ENCODE results near the gene TMEM184A.

The TMEM184A gene

GRCh38 chr7:1546909-1547776, 8.9 kb downstream of the TMEM184A start:
- Histone ChIP-seq H3K9me3 (ENCODE audit: low read depth, low read length) (no peaks in the 10 kb centered on the region), H3K9ac (ENCODE audit: insufficient read length) (no peak overlapping the region), H3K4me3 (no peak overlapping the region), H3K27ac (no peak overlapping the region), H3K36me3 (ENCODE audit: insufficient read depth, low read length) (no peaks in the 10 kb centered on the region)
- TF ChIP-seq FOXP2 (optimal IDR thresholded peaks at IDR 0.05; ENCODE audit: control extremely low read depth, extremely low read length, insufficient read depth) (no peak), POLR2AphosphoS5 (IDR thresholded peaks at IDR 0.05; ENCODE audit: borderline replicate concordance, low read depth, low read length) (no peak), EZH2 (IDR thresholded peaks at IDR 0.05) (no peak)
- no peak for DNase-seq (ENCODE audit: low read depth, low spot score)

DNA sequence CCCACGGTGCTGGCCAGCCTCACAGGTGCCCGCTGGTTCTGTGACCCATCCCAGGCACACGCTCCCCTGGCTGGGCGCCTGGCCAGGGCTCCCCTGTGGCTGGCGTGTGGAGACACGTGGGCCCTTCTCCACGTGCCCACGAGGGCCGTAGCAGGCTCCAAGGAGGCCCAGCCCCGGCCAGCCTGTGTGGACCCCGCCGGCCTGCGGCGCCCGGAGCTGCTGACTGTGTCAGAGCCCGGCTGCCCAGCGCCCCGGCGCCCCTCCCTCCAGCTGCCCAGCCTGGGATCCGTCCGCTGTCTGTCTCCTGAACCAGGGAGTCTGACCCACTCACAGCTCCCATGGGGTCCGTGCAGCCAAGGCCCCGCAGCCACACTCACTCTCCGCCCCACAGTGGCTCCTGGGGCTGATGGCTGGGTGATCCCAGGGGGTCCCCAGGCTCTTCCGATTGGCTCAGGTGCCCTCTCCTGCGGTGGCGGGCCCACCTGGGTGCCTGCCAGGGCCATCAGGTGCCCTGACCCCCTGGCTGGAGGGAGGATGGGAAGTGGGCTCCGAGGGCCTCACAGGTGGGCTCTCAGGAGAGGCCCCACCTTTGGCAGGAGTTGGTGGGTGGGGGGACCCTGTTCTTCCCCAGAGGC, 9.6 kb downstream of the TMEM184A start:
- Histone ChIP-seq H3K36me3 (ENCODE audit: insufficient read depth, low read length) (no peaks in the 10 kb centered on the region; the same call in 1 of the 2 replicates), H3K9ac (ENCODE audit: insufficient read length) (no peak overlapping the region), H3K9me3 (ENCODE audit: low read depth, low read length) (no peaks in the 10 kb centered on the region), H3K27ac (no peak overlapping the region), H3K4me3 (no peak overlapping the region)
- DNase-seq (ENCODE audit: low read depth, low spot score): no peak
- TF ChIP-seq POLR2AphosphoS5 (IDR thresholded peaks at IDR 0.05; ENCODE audit: borderline replicate concordance, low read depth, low read length): no peak
- no peak for TF ChIP-seq FOXP2 (optimal IDR thresholded peaks at IDR 0.05; ENCODE audit: control extremely low read depth, extremely low read length, insufficient read depth)
- TF ChIP-seq EZH2 (IDR thresholded peaks at IDR 0.05): no peak

GRCh38 chr7:1545417-1546246, 10.4 kb downstream of the TMEM184A start:
- Histone ChIP-seq H3K9ac (ENCODE audit: insufficient read length) (no peak overlapping the region), H3K27ac (no peak overlapping the region)
- TF ChIP-seq FOXP2 (optimal IDR thresholded peaks at IDR 0.05; ENCODE audit: control extremely low read depth, extremely low read length, insufficient read depth): no peak
- no peak for TF ChIP-seq EZH2 (IDR thresholded peaks at IDR 0.05)
- no peak for TF ChIP-seq POLR2AphosphoS5 (IDR thresholded peaks at IDR 0.05; ENCODE audit: borderline replicate concordance, low read depth, low read length)

DNA sequence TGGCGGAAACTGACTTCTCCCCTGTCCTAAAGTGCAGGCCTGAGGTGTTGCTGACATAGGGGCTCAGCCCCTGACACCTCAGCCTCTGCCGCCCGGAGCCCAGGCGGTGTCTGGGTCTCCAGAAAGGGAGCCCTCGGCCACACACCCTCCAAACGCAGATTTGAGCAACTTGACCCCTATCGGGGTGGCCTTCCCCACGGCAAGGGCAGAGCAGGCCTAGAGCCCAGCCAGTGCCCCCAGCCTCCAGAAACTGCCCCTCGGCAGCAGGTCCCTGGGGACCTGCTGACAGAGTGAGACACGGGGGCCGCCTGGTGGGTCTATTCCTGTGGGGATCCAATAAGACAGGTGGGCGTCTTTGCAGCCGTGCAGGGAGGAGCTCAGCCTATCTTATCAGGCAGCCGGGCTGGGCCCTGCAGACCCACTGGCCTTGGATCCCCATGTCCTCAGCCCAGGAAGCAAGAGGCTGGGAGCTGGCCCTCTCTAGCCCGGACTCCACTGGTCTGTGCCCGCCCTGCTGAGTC, 11.0 kb downstream of the TMEM184A start:
- H3K4me3 ChIP-seq: no peak overlapping the region
- no peak overlapping the region for H3K9ac ChIP-seq (ENCODE audit: insufficient read length)
- H3K9me3 ChIP-seq (ENCODE audit: low read depth, low read length): no peaks in the 10 kb centered on the region

More at GRCh38 chr7:1545417-1546246, 10.4 kb downstream of the TMEM184A start:
- Histone ChIP-seq H3K36me3 (ENCODE audit: insufficient read depth, low read length) (no peaks in the 10 kb centered on the region; the same call in 1 of the 2 replicates), H3K4me3 (no peak overlapping the region), H3K9me3 (ENCODE audit: low read depth, low read length) (no peaks in the 10 kb centered on the region)
- no peak for DNase-seq (ENCODE audit: low read depth, low spot score)

DNA sequence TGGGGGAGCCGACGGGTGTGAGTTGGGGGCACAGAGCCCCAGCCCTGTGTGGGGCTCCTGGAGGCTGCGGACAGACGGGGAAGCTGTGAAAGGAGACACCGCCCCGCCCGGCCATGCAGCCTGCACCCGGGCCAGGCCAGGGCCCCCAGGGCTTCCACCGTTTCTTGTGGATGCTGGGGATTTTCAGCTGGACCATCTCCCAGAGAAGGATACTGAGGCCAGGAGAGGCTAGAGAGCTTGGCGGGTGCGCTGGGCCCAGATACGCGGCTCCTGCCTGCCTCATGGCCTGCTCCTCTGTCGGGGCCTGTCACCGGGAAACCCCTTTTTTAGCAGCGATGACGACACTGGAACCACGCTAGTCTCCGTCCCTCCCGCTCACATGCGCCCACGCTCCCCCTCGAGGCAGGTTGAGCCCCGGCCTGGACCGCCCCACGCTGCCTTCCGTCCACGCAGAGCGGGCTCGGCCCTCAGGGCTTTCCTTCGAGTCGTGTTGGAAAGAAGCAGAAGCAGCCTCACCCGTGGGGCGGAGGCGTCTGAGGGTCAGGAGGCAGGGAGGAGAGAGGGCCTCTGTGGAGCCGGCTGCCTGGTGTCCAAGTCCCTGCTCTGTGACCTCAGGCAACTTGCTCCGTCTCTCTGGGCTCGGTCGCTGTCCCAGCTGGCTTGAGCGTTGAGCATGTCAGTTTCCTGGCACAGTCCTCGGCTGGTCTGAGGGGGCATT, 11.7 kb downstream of the TMEM184A start:
- no peak for DNase-seq (ENCODE audit: low read depth, low spot score)
- H3K9ac ChIP-seq (ENCODE audit: insufficient read length): no peak overlapping the region
- H3K36me3 ChIP-seq (ENCODE audit: insufficient read depth, low read length): no peaks in the 10 kb centered on the region; the same call in 1 of the 2 replicates
- H3K27ac ChIP-seq: no peak overlapping the region
- no peaks in the 10 kb centered on the region for H3K9me3 ChIP-seq (ENCODE audit: low read depth, low read length)
- H3K4me3 ChIP-seq: no peak overlapping the region
- TF ChIP-seq POLR2AphosphoS5 (IDR thresholded peaks at IDR 0.05; ENCODE audit: borderline replicate concordance, low read depth, low read length): no peak
- no peak for TF ChIP-seq EZH2 (IDR thresholded peaks at IDR 0.05)
- TF ChIP-seq FOXP2 (optimal IDR thresholded peaks at IDR 0.05; ENCODE audit: control extremely low read depth, extremely low read length, insufficient read depth): no peak

More for the DNA sequence above, 11.0 kb downstream of the TMEM184A start:
- TF ChIP-seq EZH2 (IDR thresholded peaks at IDR 0.05): no peak
- no peak for DNase-seq (ENCODE audit: low read depth, low spot score)
- no peaks in the 10 kb centered on the region; the same call in 1 of the 2 replicates for H3K36me3 ChIP-seq (ENCODE audit: insufficient read depth, low read length)
- H3K27ac ChIP-seq: no peak overlapping the region

DNA sequence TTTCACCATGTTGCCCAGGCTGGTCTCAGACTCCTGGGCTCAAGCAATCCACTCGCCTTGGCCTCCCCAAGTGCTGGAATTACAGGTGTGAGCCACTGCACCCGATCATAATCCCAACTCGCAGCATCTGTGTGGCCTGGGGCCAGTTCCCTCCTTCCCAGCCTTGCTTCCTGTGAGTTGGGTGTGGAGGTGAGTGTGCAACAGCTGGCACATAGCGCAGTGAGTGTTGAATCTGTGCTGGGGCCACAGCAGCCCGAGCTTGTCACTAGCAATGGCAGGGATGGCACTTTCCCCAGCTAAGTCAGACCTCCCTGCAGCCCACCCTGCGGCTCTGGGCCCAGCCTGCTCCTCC, 12.2 kb downstream of the TMEM184A start:
- H3K9ac ChIP-seq (ENCODE audit: insufficient read length): no peak overlapping the region
- no peak overlapping the region for H3K27ac ChIP-seq
- TF ChIP-seq POLR2AphosphoS5 (IDR thresholded peaks at IDR 0.05; ENCODE audit: borderline replicate concordance, low read depth, low read length) (no peak), FOXP2 (optimal IDR thresholded peaks at IDR 0.05; ENCODE audit: control extremely low read depth, extremely low read length, insufficient read depth) (no peak), EZH2 (IDR thresholded peaks at IDR 0.05) (no peak)
- H3K9me3 ChIP-seq (ENCODE audit: low read depth, low read length): no peaks in the 10 kb centered on the region
- H3K4me3 ChIP-seq: no peak overlapping the region
- no peaks in the 10 kb centered on the region; the same call in 1 of the 2 replicates for H3K36me3 ChIP-seq (ENCODE audit: insufficient read depth, low read length)
- DNase-seq (ENCODE audit: low read depth, low spot score): no peak

GRCh38 chr7:1542841-1543747, 12.9 kb downstream of the TMEM184A start:
- Histone ChIP-seq H3K4me3 (no peak overlapping the region), H3K36me3 (ENCODE audit: insufficient read depth, low read length) (no peaks in the 10 kb centered on the region; the same call in 1 of the 2 replicates), H3K9ac (ENCODE audit: insufficient read length) (no peak overlapping the region), H3K27ac (no peak overlapping the region), H3K9me3 (ENCODE audit: low read depth, low read length) (no peaks in the 10 kb centered on the region)
- DNase-seq (ENCODE audit: low read depth, low spot score): no peak
- no peak for TF ChIP-seq POLR2AphosphoS5 (IDR thresholded peaks at IDR 0.05; ENCODE audit: borderline replicate concordance, low read depth, low read length)
- no peak for TF ChIP-seq EZH2 (IDR thresholded peaks at IDR 0.05)
- no peak for TF ChIP-seq FOXP2 (optimal IDR thresholded peaks at IDR 0.05; ENCODE audit: control extremely low read depth, extremely low read length, insufficient read depth)

Data from SK-N-MC (cell line).